HepG2 (cell line): ENCODE data around the gene CD151. TPM values are rescaled to one million over a fixed set of nuclear protein-coding genes. Genes with fewer than 3 reads are reported as not detected.
A peak's percentile ranks its signal among the peaks of the same experiment; 100 is the strongest.

ENCODE experiments used
- ATAC-seq: fragments of 200-7000 bp; cut with Tn5 transposase; 3 replicates; pipeline ENCODE4 v1.9.1; 2020; ENCODE audit warnings: mild to moderate bottlenecking, moderate library complexity
- BruUV-seq: library from RNA; stranded (reverse); fragments of 400-500 nt; replicated peaks from 2 replicates; lab custom pipeline; 2021; lab: Mats Ljungman, UMichigan
- CTCF ChIA-PET: fragments of 300-600 bp; formaldehyde crosslinking; extraction: SDS; loops from one replicate; lab custom pipeline; 2021; ENCODE audit warnings: low total read pairs, inconsistent platforms, low intra/inter-chr PET ratio; lab: Yijun Ruan, JAX
- POLR2A ChIA-PET: fragments of 350-600 bp; sonication (Branson Sonifier 250); formaldehyde crosslinking; loops from one replicate; lab custom pipeline; 2020; ENCODE audit warnings: antibody characterized with exemption, inconsistent platforms; lab: Yijun Ruan, JAX
- DNase-seq: peaks from one replicate; pipeline ENCODE4 v3.0.0-alpha.2; 2015; ENCODE audit warnings: low spot score
- FAIRE-seq: peaks from 3 replicates; lab custom pipeline; 2011; peaks lifted over from hg19 to GRCh38; lab: Jason Lieb, UNC
- H2AFZ ChIP-seq: one replicate; pipeline ENCODE4 v1.6.1; 2011; ENCODE audit warnings: low read length, inconsistent platforms
- H3K27ac ChIP-seq: fragments of 300-600 bp; 3 replicates; pipeline ENCODE4 v1.8.0; 2011; ENCODE audit warnings: mixed run types, mild to moderate bottlenecking, mixed read lengths, low read length, inconsistent platforms; ENCODE audit not compliant: insufficient read depth; ENCODE audit errors: extremely low read length
- H3K27me3 ChIP-seq, 2 experiments: fragments of 200-600 bp in 1 of 2; 2 replicates in 1 of 2; 3 replicates in 1 of 2; pipeline versions ENCODE4 v1.6.0 to v1.8.0; 2011; ENCODE audit warnings: low read length in 2 of 2, mild to moderate bottlenecking in 2 of 2, moderate library complexity in 2 of 2, inconsistent platforms in 1 of 2; ENCODE audit not compliant: insufficient read depth in 2 of 2, control insufficient read depth in 1 of 2
- H3K36me3 ChIP-seq, 2 experiments: fragments of 200-600 bp in 1 of 2; replicated peaks in 1 of 2; 2 replicates in 1 of 2; 3 replicates in 1 of 2; pipeline versions ENCODE4 v1.5.1 to v1.8.0; 2011; ENCODE audit warnings: low read length in 2 of 2, inconsistent platforms in 1 of 2; ENCODE audit not compliant: insufficient read depth in 2 of 2, control insufficient read depth in 1 of 2
- H3K4me1 ChIP-seq: 2 replicates; pipeline ENCODE4 v1.5.1; 2012; ENCODE audit warnings: low read length, inconsistent platforms; ENCODE audit not compliant: insufficient read depth
- H3K4me2 ChIP-seq: 2 replicates; pipeline ENCODE4 v1.6.0; 2011; ENCODE audit warnings: low read depth, low read length, inconsistent platforms
- H3K4me3 ChIP-seq, 3 experiments: fragments of 200-600 bp in 1 of 3; sonication (generic), shearing (Covaris generic) in 1 of 3; replicated peaks in 1 of 3; 2 replicates each; pipeline ENCODE4 v1.5.1; 2011 to 2016; ENCODE audit warnings: low read length in 3 of 3, inconsistent platforms in 2 of 3, low read depth in 2 of 3, mild to moderate bottlenecking in 2 of 3, control low read depth in 1 of 3, mixed read lengths in 1 of 3; ENCODE audit not compliant: insufficient read depth in 1 of 3
- H3K79me2 ChIP-seq: one replicate; pipeline ENCODE4 v1.6.1; 2011; ENCODE audit warnings: low read length, inconsistent platforms; ENCODE audit not compliant: insufficient read depth
- H3K9ac ChIP-seq: 2 replicates; pipeline ENCODE4 v1.6.0; 2011; ENCODE audit warnings: mild to moderate bottlenecking, low read depth, low read length, inconsistent platforms; ENCODE audit not compliant: insufficient read depth
- H3K9me3 ChIP-seq: 2 replicates; pipeline ENCODE4 v1.5.1; 2012; ENCODE audit warnings: mild to moderate bottlenecking, low read length
- H4K20me1 ChIP-seq: 2 replicates; pipeline ENCODE4 v1.6.0; 2011; ENCODE audit warnings: inconsistent platforms, mild to moderate bottlenecking, low read length, moderate library complexity; ENCODE audit not compliant: insufficient read depth
- AGO2 ChIP-seq: fragments of 200-400 bp; formaldehyde crosslinking; optimal IDR thresholded peaks from 2 replicates; pipeline ENCODE3; 2017; ENCODE audit warnings: mild to moderate bottlenecking, low read depth, low read length, moderate library complexity
- CBX1 ChIP-seq: IDR thresholded peaks from one replicate; pipeline ENCODE4 v1.6.1; 2016; ENCODE audit warnings: antibody characterized with exemption, low read depth
- FOSL2 ChIP-seq: sonication (generic); formaldehyde crosslinking; IDR thresholded peaks from 2 replicates; pipeline ENCODE4 v1.4.0; 2020; ENCODE audit warnings: missing genetic modification reagents
- HNRNPL ChIP-seq: fragments of 200-400 bp; formaldehyde crosslinking; IDR thresholded peaks from 2 replicates; pipeline ENCODE4 v1.6.1; 2017; ENCODE audit warnings: mild to moderate bottlenecking, low read depth, low read length
- RBFOX2 ChIP-seq: fragments of 200-400 bp; formaldehyde crosslinking; IDR thresholded peaks from 2 replicates; pipeline ENCODE4 v1.6.1; 2017; ENCODE audit warnings: low read depth, mild to moderate bottlenecking, low read length
- TOE1 ChIP-seq: sonication (generic); formaldehyde crosslinking; IDR thresholded peaks from 2 replicates; pipeline ENCODE4 v1.4.0; 2020; ENCODE audit warnings: mild to moderate bottlenecking, missing genetic modification reagents
- ZNF264 ChIP-seq: sonication (generic); formaldehyde crosslinking; IDR thresholded peaks from 2 replicates; pipeline ENCODE4 v1.4.0; 2020; ENCODE audit warnings: missing genetic modification reagents
- ZNF329 ChIP-seq: sonication (generic); formaldehyde crosslinking; IDR thresholded peaks from 2 replicates; pipeline ENCODE4 v1.9.0; 2021; ENCODE audit warnings: low read depth, mild to moderate bottlenecking, missing genetic modification reagents
- ZNF607 ChIP-seq: sonication (generic); formaldehyde crosslinking; IDR thresholded peaks from 2 replicates; pipeline ENCODE4 v1.5.1; 2020; ENCODE audit warnings: missing genetic modification reagents, mild to moderate bottlenecking, borderline replicate concordance
- ZNF687 ChIP-seq: sonication (generic); formaldehyde crosslinking; IDR thresholded peaks from 2 replicates; pipeline ENCODE4 v1.5.1; 2020; ENCODE audit warnings: mild to moderate bottlenecking, missing genetic modification reagents, moderate library complexity
- WGBS: methylation state at CpG from one replicate; pipeline ENCODE4 v1.1.6; 2017; ENCODE audit warnings: low lambda C conversion rate; 5-methylcytosine and 5-hydroxymethylcytosine counted together
- in situ Hi-C: cut with HindIII; loops from 2 replicates; pipeline ENCODE4 v1.10.0; 2017; ENCODE audit warnings: low pct_unique_long_range_greater_than_20kb; ENCODE audit not compliant: extremely low pct_ligation_motif_present
- intact Hi-C: fragments of 100-400 bp; cut with micrococcal nuclease; formaldehyde crosslinking; loops from one replicate; pipeline ENCODE4 v1.10.0; 2022; ENCODE audit not compliant: unreplicated experiment
- polyA plus RNA-seq, 8 experiments: library from polyadenylated mRNA; depleted of rRNA in 3 of 8; stranded (reverse) in 7 of 8; unstranded in 1 of 8; fragments of >200 nt; fragmentation: Illumina TruSeq in 4 of 8; extraction: Trizol in 4 of 8; gene quantifications; 2 replicates each; pipeline versions ENCODE4 v1.2.1 to v1.2.3, GENCODE V29; 2011 to 2016; ENCODE audit warnings: low read depth in 4 of 8, missing spikeins in 1 of 8, mixed read lengths in 1 of 8; ENCODE audit not compliant: insufficient read depth in 1 of 8
- total RNA-seq, 5 experiments: library from RNA; depleted of rRNA; stranded (reverse); fragments of >200 nt; fragmentation: Illumina TruSeq; extraction: Trizol; gene quantifications; 2 replicates each; pipeline ENCODE4 v1.2.3, GENCODE V29; 2016; ENCODE audit warnings: low read depth in 1 of 5

Gene CD151
- total and polyA plus RNA-seq, 2 of the 13 experiments (the other 11 are each of a cell fraction or from before 2014, with no cell fraction given): 125 to 197 TPM

DNA sequence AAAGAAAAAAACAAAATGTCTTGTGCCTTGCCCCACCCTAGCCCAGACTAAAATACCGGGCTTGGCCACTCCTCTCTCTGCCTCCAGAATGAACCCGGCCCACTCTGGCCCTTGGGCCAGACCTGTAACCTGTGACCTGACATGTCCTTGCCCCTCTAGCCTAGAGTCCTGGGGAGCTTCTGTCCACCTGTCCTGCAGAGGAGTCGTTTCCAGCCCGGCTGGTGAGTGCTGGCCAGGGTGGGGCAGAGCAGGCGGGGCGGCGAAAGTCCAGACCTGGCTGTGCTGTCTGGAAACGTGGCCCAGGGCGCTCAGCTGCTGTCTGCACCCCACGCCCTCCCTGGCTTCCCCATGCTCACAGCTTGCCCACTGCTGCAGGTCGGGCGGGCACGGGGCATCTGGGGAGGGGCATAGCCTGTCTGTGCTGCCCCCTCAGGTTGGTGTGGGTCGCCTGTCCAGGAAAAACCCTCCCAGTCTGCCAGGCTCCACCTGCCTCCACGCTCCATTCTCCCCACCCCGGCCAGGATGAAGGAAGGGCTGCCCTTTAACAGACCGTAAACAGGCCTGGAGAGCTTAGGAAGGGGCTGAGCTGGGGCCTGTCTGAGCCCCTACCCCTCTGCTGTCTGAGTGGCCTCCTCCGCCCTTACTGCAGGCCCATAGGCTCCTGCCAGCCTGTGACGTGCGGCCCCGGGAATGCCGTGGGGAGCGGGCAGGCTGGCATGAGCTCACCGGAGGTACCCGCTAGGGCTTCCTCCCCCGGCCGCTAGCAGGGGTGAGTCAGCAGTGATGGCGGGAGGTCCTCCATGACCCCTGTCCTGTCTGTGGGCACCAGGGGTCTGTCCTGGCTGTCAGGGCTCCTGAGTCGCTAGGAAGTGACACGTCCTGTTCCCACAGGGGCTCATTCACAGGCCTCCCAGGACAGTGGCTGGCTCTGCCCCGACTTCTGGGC, 1.9 kb downstream of the CD151 start (continued):
- TF ChIP-seq ZNF687: peak; percentile 47
- no peak for TF ChIP-seq ZNF329 (CRISPR knock-in tag)
- TF ChIP-seq CBX1: no peak
- peak; percentile 90; the same call in 1 of the 2 replicates for TF ChIP-seq HNRNPL
- TF ChIP-seq FOSL2: peak; percentile 66
- TF ChIP-seq TOE1 (CRISPR knock-in tag): no peak
- TF ChIP-seq ZNF607 (CRISPR knock-in tag): 0 out of 2 replicates have a peak, but pooled peaks have one; percentile 9

GRCh38 chr11:836274-836673, 3.5 kb downstream of the CD151 start:
- Histone ChIP-seq H3K4me3 (no peak overlapping the region), H3K9ac (no peak overlapping the region)
- POLR2A ChIA-PET: interaction anchor here (11.1 to 16.1 kb wide), 2 partner anchors 7 to 17 kb away, joined by 141 to 264 read pairs; partner anchors contain the start of genes CD151, CRACR2B and PNPLA2
- intact Hi-C loops: no loop called here
- WGBS: 100% methylated on average over 6 of the region's 14 CpGs
- TF ChIP-seq AGO2 (peak; percentile 51), RBFOX2 (peak; percentile 63), ZNF264 (CRISPR knock-in tag) (no peak)
- TF ChIP-seq, all 625 proteins: peak for 2
- CTCF ChIA-PET: no interaction called here
- Histone ChIP-seq H3K4me1 (peaks cover 75% of the 10 kb centered on the region), H3K36me3 (peaks cover 9 to 36% of the 10 kb centered on the region in 2 experiments), H3K4me2 (no peak overlapping the region), H3K79me2 (peaks cover 26% of the 10 kb centered on the region), H3K27me3 (no peaks in the 10 kb centered on the region), H3K9me3 (no peaks in the 10 kb centered on the region), H2AFZ (no peak overlapping the region), H4K20me1 (peaks cover 18% of the 10 kb centered on the region; the same call in 1 of the 2 replicates), H3K27ac (no peak overlapping the region)
- in situ Hi-C loops: no loop called here
- DNase-seq: no peak
- FAIRE-seq: no peak
- BruUV-seq: no TSS peak
- no peak for ATAC-seq
